ENCODE results near the gene MSANTD4.

Gene MSANTD4

DNA sequence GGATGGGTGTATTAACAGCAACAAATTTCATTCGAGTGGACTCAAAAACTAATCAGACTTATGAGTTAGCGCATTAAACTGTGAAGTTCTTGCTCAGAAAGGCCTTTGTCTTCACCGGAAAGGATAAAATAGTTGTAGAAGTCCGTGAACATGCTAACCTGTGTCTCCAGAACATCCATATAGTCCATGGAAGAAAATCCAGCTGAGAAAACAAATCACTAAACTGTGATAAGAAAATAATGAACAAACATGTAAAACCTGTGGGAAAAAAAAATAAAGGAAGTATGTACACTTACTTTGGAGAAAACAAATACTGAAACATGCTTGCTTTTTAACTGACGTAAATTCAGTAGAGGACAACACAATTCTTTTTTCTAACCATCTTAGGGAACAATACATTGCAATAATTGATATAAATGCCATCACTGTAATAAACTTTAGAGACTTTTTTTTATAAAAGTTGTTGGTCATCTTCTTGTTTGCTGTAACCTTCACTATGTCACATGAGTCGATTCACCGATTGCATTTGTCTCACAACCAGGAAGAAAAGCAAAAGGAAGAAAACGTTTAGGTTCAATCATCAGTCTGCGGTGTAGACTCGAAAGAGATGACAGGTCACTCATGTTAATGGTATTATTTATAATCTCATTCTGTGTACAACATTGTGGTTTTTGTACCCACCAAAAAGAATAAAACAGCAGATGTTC is 41.9 kb downstream of the MSANTD4 start:
- no peak for DNase-seq (ENCODE audit: extremely low read depth, low read depth)
- TF ChIP-seq, protein P1, sequence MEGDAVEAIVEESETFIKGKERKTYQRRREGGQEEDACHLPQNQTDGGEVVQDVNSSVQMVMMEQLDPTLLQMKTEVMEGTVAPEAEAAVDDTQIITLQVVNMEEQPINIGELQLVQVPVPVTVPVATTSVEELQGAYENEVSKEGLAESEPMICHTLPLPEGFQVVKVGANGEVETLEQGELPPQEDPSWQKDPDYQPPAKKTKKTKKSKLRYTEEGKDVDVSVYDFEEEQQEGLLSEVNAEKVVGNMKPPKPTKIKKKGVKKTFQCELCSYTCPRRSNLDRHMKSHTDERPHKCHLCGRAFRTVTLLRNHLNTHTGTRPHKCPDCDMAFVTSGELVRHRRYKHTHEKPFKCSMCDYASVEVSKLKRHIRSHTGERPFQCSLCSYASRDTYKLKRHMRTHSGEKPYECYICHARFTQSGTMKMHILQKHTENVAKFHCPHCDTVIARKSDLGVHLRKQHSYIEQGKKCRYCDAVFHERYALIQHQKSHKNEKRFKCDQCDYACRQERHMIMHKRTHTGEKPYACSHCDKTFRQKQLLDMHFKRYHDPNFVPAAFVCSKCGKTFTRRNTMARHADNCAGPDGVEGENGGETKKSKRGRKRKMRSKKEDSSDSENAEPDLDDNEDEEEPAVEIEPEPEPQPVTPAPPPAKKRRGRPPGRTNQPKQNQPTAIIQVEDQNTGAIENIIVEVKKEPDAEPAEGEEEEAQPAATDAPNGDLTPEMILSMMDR (IDR thresholded peaks at IDR 0.05; ENCODE audit: low read depth, low read length), result no peak

DNA sequence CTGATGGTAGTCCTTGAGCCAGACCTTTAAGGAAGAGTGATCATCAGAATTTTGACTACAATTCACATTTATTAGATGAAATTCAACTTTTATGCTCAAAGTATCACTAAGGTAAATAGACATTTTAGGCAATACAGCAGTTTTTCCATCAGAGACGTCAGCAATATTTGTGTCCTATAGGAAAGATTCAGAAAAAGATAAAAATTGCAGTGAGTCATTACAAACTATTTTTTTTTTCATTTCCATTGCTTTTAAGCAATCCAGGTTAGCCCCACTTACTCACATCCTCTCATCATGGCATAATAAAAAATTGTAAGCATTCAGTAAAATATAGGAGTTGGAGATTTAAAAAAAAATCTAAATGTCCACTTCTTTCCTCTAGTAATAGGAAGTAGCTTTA is 46.9 kb downstream of the MSANTD4 start:
- TF ChIP-seq, protein P1 (IDR thresholded peaks at IDR 0.05; ENCODE audit: low read depth, low read length), result no peak

DNA sequence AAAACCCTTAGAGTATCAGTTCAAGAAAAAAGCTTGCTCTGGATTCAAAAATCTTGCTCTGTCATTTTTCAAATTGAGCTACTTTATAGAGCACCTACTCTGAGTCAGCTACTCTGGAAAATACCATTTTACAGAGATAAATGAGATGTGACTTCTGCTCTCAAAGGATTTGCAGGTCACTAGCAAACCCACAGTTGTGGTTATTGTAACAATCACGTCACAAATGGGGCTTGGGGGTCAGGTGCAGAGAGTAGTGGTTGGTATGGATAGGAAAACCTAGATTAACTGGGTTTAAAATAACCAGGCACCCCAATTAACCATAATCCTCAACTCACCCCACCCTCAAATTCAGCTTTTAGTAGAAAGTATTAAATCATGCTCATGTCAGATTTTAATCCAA is 52.3 kb downstream of the MSANTD4 start:
- TF ChIP-seq, protein P1 (IDR thresholded peaks at IDR 0.05; ENCODE audit: low read depth, low read length), result no peak
- DNase-seq (ENCODE audit: extremely low read depth, low read depth), result no peak

More for the DNA sequence above, 46.9 kb downstream of the MSANTD4 start:
- no peak for DNase-seq (ENCODE audit: extremely low read depth, low read depth)

DNA sequence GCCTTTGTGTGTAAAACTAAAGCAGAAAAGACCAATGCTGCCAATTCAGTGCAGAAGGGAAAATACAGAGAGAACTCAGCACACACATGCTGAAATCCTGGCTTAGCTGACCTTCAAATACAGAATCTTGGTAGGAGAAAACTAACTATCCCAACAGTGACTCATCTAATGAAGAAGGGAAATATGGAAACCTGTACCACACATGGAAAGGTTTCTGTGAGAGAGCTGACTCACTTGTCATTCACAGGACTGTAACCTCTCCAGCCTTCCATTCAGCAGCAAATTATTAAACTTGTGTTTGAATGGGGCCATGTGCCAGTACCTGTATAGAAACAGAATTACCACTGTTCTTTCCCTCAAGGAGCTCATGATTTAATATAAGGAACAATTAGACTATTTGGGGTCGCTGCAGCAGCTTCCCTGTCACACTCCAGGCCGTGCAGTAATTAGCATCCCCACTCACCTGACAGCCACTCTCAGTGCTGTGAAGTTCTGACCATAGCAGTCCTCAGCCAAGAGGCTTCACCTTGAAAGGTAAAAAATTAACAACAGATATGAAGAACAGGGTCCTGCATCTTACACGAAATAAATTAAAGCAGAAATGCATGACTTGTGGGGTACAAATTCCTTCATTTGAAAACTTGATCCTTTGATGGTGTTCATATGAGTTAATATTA is 53.9 kb downstream of the MSANTD4 start:
- TF ChIP-seq, protein P1 (IDR thresholded peaks at IDR 0.05; ENCODE audit: low read depth, low read length), result no peak
- no peak for DNase-seq (ENCODE audit: extremely low read depth, low read depth)

DNA sequence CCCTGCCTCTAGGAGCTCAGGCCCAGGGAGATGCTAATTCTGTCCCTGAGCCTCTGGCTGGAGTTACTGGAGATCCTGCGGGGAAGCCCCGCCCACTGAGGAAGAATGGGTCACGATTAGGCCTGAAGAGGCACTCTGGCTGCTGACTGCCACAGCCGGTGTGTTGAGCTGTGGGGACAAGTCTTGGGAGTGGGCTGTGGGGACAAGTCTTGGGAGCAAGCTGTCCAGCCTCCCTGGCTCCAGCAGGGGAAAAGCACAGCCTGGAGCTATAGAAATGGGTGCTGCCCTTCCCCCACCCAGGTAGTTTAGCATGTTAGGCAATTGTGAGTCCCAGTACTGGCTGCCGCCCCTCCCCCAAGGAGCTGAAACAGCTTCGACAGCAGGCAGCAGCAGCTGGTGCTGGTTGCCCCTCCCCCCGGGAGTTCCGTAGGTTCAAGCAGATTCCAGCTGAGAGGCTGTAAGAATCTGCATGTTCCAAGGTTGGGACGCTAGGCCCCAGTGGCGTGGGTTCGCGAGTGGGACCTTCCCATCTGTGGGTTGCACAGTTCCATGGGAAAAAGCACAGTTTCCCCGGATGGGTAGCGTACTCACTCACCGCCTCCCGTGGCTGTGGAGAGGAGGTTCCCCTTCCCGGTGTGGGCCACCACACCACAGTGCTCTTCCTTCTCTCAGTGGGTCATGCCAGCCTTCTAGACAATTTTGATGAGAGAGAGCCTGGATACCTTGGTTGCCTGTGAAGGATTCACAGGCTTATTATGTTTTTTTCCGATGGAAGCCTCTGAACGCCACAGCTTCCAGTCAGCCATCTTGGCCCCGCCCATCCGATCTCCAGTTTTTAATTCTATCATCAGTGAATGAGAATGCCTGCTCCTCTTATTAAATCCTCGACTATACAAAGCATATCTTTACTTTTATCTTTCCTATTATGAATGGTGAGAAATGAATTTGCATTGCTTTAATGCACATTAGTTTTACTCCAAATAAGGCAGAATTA is 61.5 kb downstream of the MSANTD4 start:
- TF ChIP-seq, protein P1 (IDR thresholded peaks at IDR 0.05; ENCODE audit: low read depth, low read length), result no peak
- DNase-seq (ENCODE audit: extremely low read depth, low read depth), result no peak

All from AG09319 (cell line).